BJ (cell line): ENCODE data around the gene HEY2. TPM values are rescaled to one million over a fixed set of nuclear protein-coding genes. Genes with fewer than 3 reads are reported as not detected.

ENCODE experiments used
- CTCF ChIA-PET: fragments of 350-600 bp; formaldehyde crosslinking; extraction: SDS; loops from one replicate; lab custom pipeline; 2021; ENCODE audit warnings: antibody characterized with exemption, inconsistent platforms; lab: Yijun Ruan, JAX
- POLR2A ChIA-PET: fragments of 300-600 bp; sonication (Branson Sonifier 250); formaldehyde crosslinking; extraction: SDS; loops from one replicate; lab custom pipeline; 2021; ENCODE audit warnings: antibody characterized with exemption; lab: Charles Lee
- DNase-seq: peaks from one replicate; pipeline ENCODE4 v3.0.0-alpha.2; 2011; ENCODE audit warnings: low read depth
- H3K27me3 ChIP-seq: 2 replicates; pipeline ENCODE4 v1.6.0; 2011; ENCODE audit warnings: low read length; ENCODE audit not compliant: control insufficient read depth, insufficient read depth
- H3K36me3 ChIP-seq: 2 replicates; pipeline ENCODE4 v1.5.1; 2011; ENCODE audit warnings: low read length; ENCODE audit not compliant: control insufficient read depth, insufficient read depth
- H3K4me3 ChIP-seq: 2 replicates; pipeline ENCODE4 v1.5.1; 2011; ENCODE audit warnings: low read depth, mild to moderate bottlenecking, control low read depth, low read length
- CTCF ChIP-seq: IDR thresholded peaks from 2 replicates; pipeline ENCODE4 v1.5.1; 2011; ENCODE audit warnings: low read depth, mild to moderate bottlenecking, control low read depth, inconsistent platforms, low read length, moderate library complexity; ENCODE audit not compliant: insufficient read depth
- polyA plus RNA-seq: library from polyadenylated mRNA; depleted of rRNA; stranded (reverse); fragments of >200 nt; gene quantifications from 2 replicates; pipeline ENCODE4 v1.2.3, GENCODE V29; 2011

Gene HEY2
- polyA plus RNA-seq, 1 experiment, result not detected

DNA sequence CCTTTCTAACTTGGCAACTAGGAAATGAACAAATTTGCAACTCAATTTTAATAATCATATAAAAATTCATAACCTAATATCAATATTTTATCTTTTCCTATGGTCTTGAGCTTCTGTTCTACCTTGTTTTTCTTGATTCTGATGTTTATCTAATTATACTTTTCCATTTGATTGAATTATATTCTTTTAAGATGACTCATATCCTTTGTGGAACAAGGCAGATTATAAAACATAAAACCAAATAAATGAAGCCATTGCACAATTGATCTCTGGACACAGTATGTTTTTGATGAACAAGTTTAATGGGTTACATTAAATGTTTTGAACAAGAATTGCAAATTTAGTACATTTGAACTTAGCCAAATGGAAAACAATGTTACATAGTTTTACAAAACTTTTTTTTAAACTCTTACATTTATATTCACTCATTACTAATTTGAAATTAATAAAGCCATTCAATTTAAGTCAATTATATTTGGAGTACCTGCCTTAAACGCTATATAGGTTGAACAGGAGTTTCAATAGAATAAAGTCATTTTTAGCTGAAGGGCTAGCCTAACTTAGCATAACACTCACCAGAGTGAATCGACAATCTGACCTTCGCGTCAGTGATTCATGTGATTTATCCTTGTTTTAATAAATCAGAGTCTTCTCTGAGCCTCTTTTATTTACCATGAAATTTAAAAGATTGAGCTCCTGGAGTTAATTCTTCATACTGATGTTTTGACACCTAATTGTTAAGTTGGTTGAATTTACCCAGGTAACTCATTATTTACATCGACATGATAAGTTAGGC, 45.1 kb downstream of the HEY2 start:
- TF ChIP-seq CTCF, result no peak
- H3K4me3 ChIP-seq, result no peak overlapping the region
- CTCF ChIA-PET, result interaction anchor here (1.8 to 2.6 kb wide), 2 partner anchors 22 to 162 kb away, joined by 4 to 6 read pairs; partner anchors contain the start of gene HINT3

GRCh38 chr6:125795301-125795700, 45.9 kb downstream of the HEY2 start:
- 0 out of 2 replicates have a peak, but pooled peaks cover 2% of the 10 kb centered on the region for H3K36me3 ChIP-seq
- no peak for TF ChIP-seq CTCF
- no peak overlapping the region for H3K4me3 ChIP-seq
- POLR2A ChIA-PET, result no interaction called here
- CTCF ChIA-PET, result interaction anchor here (1.8 to 2.6 kb wide), 2 partner anchors 21 to 161 kb away, joined by 4 to 6 read pairs; partner anchors contain the start of gene HINT3
- DNase-seq, result no peak
- no peaks in the 10 kb centered on the region for H3K27me3 ChIP-seq

More for the DNA sequence above, 45.1 kb downstream of the HEY2 start:
- POLR2A ChIA-PET, result interaction anchor here (0.7 kb wide), 1 partner anchor 157 kb away, joined by 3 read pairs; no protein-coding TSS in a partner anchor
- no peaks in the 10 kb centered on the region for H3K27me3 ChIP-seq
- no peak for DNase-seq
- 0 out of 2 replicates have a peak, but pooled peaks cover 2% of the 10 kb centered on the region for H3K36me3 ChIP-seq

DNA sequence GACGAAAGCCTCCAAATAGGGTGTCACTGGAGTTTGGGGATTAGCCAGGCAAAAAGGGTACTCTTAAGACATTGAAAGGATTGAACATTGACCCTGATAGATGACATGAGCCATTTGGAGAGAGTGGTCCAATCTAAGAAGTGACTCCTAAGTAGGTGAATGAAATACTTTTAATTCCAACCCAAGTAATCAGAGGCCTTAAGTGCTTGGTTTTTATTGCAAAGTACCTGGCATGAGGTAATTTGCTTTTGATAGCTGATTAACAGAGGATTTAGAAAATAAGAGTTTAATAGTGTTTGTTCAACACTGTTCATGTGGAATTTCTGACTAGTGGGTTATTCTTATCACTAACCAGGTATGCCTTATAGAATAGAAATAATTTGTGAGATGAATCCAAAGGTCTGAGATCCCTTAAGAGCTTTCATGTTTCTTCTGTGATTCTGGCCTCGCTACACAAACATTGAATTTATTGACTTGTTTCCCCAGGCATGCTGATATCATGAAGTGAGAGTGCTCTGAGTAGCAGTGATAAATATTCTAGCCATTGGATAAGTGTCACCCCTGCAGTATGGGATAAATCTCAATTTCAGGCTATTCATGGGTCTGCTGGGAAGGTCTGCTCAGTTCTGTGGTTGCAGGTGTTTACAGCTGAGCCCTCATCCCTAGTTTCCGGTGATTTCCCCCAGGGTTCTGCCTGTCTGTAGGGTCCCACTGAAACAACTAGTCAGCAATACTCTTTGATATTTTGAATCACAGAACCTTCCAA, 47.9 kb downstream of the HEY2 start:
- no peak for TF ChIP-seq CTCF
- ChIA-PET CTCF (interaction anchor here (1.3 to 1.5 kb wide), 3 partner anchors 10 to 38 kb away, joined by 3 to 4 read pairs (median 3); no protein-coding TSS in a partner anchor), POLR2A (no interaction called here)
- no peak overlapping the region for H3K4me3 ChIP-seq
- 0 out of 2 replicates have a peak, but pooled peaks cover 2% of the 10 kb centered on the region for H3K36me3 ChIP-seq
- no peaks in the 10 kb centered on the region for H3K27me3 ChIP-seq
- DNase-seq, result no peak

DNA sequence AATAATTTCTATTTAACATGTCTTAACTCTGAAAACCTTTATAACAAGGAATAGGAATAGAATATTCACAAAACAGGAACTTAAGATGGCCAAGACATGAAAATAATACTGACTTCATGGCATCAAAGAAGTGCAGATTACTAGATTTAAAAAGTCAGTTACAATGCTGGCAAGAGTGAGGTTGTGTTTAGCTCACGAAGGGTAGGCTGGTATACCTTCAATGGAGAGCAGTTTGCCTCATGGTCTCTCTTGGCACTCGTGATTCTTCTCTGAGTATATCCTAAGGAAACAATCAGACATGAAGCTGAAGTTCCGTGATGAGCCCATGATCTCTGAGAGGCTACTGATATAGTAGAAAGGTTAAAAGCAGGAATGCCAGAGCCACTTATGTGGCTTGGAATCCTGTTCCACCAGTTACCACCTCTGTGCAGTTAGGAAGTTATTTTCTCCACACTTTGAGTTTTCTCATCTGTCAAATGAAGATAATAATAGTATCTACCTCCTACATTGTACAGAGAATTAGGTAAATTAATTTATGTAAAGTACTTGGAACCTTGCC, 48.5 kb downstream of the HEY2 start:
- ChIA-PET CTCF (interaction anchor here (1.3 to 1.5 kb wide), 3 partner anchors 9 to 37 kb away, joined by 3 to 4 read pairs (median 3); no protein-coding TSS in a partner anchor), POLR2A (interaction anchor here (0.6 kb wide), 1 partner anchor 610 kb away, joined by 3 read pairs; no protein-coding TSS in a partner anchor)
- H3K4me3 ChIP-seq, result no peak overlapping the region
- 0 out of 2 replicates have a peak, but pooled peaks cover 2% of the 10 kb centered on the region for H3K36me3 ChIP-seq
- no peak for DNase-seq
- H3K27me3 ChIP-seq, result no peaks in the 10 kb centered on the region
- TF ChIP-seq CTCF, result no peak
